Measurements from ENCODE around the gene TYW1.
"Not testable (repeated sequence)": the region's sequence is repeated elsewhere in the genome, so short reads cannot be mapped to it uniquely, and the experiment has no call there.

The TYW1 gene

DNA sequence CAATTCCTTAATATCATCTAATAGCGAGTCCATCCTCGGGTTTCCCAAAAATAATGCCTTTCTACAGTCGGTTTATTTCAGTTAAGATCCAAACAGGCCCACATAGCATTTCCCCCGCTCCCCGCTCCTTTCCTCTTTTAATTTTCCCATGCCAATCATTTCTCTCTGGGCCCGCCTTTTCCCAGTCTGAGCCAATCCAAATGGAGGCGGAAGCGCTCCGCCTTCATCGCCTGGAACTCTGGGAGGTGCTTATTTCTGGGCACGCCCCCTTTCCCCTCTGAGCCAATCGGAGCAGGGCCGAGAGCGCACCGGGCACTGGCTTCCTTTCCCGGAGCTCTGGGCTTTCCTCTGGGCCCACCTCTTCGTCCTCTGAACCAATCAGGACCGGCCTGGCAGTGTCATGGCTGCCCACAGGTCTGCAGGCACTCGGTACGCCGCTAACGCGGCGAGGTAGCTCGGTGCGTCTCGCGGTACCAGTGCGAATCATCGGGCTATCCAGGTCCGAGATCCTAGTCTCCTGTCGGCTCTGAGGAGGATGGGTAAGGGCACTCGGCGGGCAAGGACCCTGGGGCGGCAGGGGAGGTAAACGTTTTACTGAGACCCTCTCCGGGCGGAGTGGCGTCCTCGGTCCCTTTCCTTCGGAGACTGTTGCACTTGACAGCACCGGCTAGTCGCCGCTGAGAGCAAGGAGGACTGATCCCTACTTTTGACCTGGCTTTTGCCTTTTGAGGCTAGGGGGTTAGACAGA is at the start of gene TYW1:
Gene TYW1, plus strand, starts transcription at position 390 of the 748 bp plus-strand sequence. Its CDS starts 146 bp downstream, at position 536.
- FAIRE-seq = not testable (repeated sequence)

GRCh38 chr7:66948480-66949109 is 48.0 kb upstream of the TYW1 start:
- DNase-seq (ENCODE audit: insufficient read length, low spot score) (no peak), FAIRE-seq (no peak)

More for the DNA sequence above, at the start of gene TYW1:
- DNase-seq (ENCODE audit: insufficient read length, low spot score) = peak; percentile 66

GRCh38 chr7:66950311-66950710 is 46.3 kb upstream of the TYW1 start:
- FAIRE-seq (no peak), DNase-seq (ENCODE audit: insufficient read length, low spot score) (no peak)

GRCh38 chr7:66950763-66951162 is 45.9 kb upstream of the TYW1 start:
- DNase-seq (ENCODE audit: insufficient read length, low spot score) = no peak
- no peak for FAIRE-seq

DNA sequence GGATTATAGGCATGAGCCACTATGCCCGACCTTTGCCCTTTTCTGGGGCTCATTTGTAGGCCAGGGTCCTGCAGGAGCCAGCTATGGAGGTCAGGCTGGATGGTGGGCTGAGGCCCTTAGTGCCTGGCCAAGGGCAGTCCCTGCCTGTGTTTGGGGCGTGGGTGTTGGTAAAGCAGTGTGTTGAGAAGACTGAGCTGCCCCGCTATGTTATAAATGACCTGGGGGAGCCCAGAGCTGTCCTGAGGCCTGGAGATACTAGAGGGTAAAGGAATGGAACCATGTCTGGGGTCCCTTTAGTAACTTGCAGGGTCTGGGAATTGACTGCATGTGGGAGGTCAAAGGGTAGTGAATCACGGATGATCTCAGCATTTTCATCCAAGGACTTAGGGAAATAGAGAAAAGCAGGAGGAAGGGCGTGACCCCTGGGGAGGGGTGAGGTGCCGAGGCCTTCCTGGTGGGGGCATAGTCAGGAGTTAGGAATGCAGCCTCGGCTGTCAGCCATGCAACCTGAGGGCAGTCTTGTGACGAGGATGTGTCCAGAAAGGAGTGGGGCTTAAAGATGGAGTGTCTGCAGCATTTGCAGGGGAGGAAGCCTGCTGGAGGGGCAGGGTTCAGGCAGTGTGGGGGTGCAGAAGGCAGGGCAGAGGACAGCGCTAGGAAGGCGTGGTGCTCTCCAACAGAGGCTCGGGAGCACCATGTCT is 44.1 kb upstream of the TYW1 start:
- FAIRE-seq (no peak), DNase-seq (ENCODE audit: insufficient read length, low spot score) (peak; percentile 59)

- DNase-seq (ENCODE audit: insufficient read length, low spot score) (no peak), FAIRE-seq (no peak)
Measured at GRCh38 chr7:66953044-66953427, 43.6 kb upstream of the TYW1 start.

DNA sequence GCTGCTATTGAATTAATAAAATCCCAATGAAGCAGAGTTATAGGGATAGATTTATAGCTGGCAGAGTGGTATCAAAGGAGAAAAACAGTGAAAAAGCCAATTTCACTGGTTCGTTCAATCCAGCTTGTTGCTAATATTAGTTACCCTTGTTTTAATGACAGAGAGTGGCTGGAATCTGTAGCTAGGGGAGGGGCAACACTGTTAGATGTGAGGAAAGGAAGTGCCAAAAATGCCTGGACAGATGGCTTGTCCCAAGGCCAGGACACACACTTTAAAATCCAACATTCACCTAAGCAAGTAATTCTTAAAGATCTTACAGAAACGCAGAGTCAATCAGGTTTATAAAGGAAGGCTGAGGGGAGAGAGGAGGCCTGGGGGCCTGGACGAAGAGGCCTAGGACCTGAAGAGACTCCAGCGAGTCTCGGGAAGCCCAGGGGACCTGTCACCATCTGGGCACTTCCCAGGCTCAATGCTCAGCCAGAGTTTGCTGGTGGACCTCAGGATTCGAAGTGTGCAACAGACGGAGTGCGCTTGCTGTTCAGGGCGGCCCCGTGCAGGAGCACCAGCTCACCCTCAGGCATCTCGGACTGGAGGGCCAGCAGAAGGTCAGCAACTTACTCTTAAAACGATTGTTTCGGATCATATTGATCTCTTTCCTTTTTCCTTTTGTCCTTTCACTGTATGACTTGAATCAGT is 38.9 kb upstream of the TYW1 start:
- FAIRE-seq = no peak
- no peak for DNase-seq (ENCODE audit: insufficient read length, low spot score)

- DNase-seq (ENCODE audit: insufficient read length, low spot score) (no peak), FAIRE-seq (no peak)
Measured at GRCh38 chr7:66958538-66959350, 37.9 kb upstream of the TYW1 start.

DNA sequence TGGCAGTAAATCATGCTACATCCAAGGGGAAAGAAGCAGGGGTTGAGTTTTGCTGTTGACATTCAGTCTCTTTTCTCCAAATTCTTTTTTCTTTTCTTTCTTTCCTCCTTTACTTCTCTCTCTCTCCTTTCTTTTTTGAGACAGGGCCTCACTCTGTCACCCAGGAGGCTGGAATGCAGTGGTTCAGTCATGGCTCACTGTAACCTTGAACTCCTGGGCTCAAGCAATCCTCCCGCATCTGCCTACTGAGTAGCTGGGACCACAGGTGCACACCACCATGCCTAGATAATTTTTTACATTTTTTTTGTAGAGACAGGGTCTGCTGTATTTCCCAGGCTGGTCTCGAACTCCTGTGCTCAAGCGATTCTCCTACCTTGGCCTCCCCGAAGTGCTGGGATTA is 36.4 kb upstream of the TYW1 start:
- DNase-seq (ENCODE audit: insufficient read length, low spot score) = no peak
- no peak for FAIRE-seq

GRCh38 chr7:66961096-66961495 is 35.5 kb upstream of the TYW1 start:
- FAIRE-seq (no peak), DNase-seq (ENCODE audit: insufficient read length, low spot score) (no peak)

- no peak for DNase-seq (ENCODE audit: insufficient read length, low spot score)
- no peak for FAIRE-seq
Measured at GRCh38 chr7:66964411-66964810, 32.2 kb upstream of the TYW1 start.

GRCh38 chr7:66967029-66967428 is 29.6 kb upstream of the TYW1 start:
- FAIRE-seq (no peak), DNase-seq (ENCODE audit: insufficient read length, low spot score) (no peak)

DNA sequence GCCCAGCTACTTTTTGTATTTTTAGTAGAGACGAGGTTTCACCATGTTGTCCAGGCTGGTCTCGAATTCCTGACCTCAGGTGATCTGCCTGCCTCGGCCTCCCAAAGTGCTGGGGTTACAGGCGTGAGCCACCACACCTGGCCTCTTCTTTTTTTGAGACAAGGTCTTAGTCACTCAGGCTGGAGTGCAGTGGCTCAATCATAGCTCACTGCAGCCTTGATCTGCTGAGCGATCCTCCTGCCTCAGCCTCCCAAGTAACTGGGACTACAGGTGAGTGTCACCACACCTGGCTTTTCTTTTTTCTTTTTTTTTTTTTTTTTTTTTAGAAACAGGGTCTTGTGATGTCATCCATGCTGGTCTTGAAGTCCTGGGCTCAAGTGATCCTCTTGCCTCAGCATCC is 27.6 kb upstream of the TYW1 start:
- FAIRE-seq; DNase-seq (ENCODE audit: insufficient read length, low spot score): not testable (repeated sequence)

GRCh38 chr7:66970310-66970709 is 26.3 kb upstream of the TYW1 start:
- no peak for FAIRE-seq
- DNase-seq (ENCODE audit: insufficient read length, low spot score) = no peak

DNA sequence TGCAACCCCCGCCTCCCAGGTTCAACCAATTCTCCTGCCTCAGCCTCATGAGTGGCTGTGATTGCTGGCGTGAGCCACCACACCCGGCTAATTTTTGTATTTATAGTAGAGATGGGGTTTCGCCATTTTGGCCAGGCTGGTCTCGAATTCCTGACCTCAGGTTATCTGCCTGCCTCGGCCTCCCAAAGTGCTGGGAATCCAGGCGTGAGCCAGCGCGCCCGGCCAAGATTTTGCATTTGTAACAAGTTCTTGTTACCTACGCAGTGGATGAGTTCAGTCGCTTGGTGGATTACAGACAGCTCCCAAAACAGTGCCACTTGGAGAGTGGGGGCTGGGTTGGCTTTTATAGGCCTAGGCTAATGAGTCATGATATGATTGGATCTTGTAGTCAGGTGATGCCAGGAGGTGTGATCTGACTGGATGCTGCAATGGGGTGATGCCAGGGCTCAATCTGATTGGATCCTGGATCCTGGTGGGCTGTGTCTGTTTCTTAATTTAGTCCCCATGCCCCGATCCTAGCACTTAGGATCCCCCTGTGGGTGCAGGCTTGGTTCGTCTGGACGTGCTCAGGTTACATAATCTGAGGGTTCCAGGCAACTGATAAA is 21.5 kb upstream of the TYW1 start:
- no peak for FAIRE-seq
- DNase-seq (ENCODE audit: insufficient read length, low spot score) = no peak

- FAIRE-seq = peak; percentile 49
- DNase-seq (ENCODE audit: insufficient read length, low spot score) = not testable (repeated sequence)
Measured at GRCh38 chr7:66978312-66978711, 18.3 kb upstream of the TYW1 start.

GRCh38 chr7:66979013-66979412 is 17.6 kb upstream of the TYW1 start:
- FAIRE-seq = not testable (repeated sequence)

GRCh38 chr7:66980336-66980735 is 16.3 kb upstream of the TYW1 start:
- DNase-seq (ENCODE audit: insufficient read length, low spot score); FAIRE-seq: not testable (repeated sequence)

More at GRCh38 chr7:66979013-66979412, 17.6 kb upstream of the TYW1 start:
- not testable (repeated sequence) for DNase-seq (ENCODE audit: insufficient read length, low spot score)

GRCh38 chr7:66989552-66989951 is 7.1 kb upstream of the TYW1 start:
- not testable (repeated sequence) for FAIRE-seq; DNase-seq (ENCODE audit: insufficient read length, low spot score)

- DNase-seq (ENCODE audit: insufficient read length, low spot score); FAIRE-seq: not testable (repeated sequence)
Measured at GRCh38 chr7:66994051-66994450, 2.6 kb upstream of the TYW1 start.
